HepG2 (cell line): ENCODE measurements around the gene RPL27A. TPM values are rescaled to one million over a fixed set of nuclear protein-coding genes. Genes with fewer than 3 reads are reported as not detected.

Experiments
- ATAC-seq: fragments of 200-7000 bp; cut with Tn5 transposase; 3 replicates; pipeline ENCODE4 v1.9.1; 2020; ENCODE audit warnings: mild to moderate bottlenecking, moderate library complexity
- BruUV-seq: library from RNA; stranded (reverse); fragments of 400-500 nt; replicated peaks from 2 replicates; lab custom pipeline; 2021; lab: Mats Ljungman, UMichigan
- CTCF ChIA-PET: fragments of 300-600 bp; formaldehyde crosslinking; extraction: SDS; loops from one replicate; lab custom pipeline; 2021; ENCODE audit warnings: low total read pairs, inconsistent platforms, low intra/inter-chr PET ratio; lab: Yijun Ruan, JAX
- POLR2A ChIA-PET: fragments of 350-600 bp; sonication (Branson Sonifier 250); formaldehyde crosslinking; loops from one replicate; lab custom pipeline; 2020; ENCODE audit warnings: antibody characterized with exemption, inconsistent platforms; lab: Yijun Ruan, JAX
- DNase-seq: peaks from one replicate; pipeline ENCODE4 v3.0.0-alpha.2; 2015; ENCODE audit warnings: low spot score
- FAIRE-seq: peaks from 3 replicates; lab custom pipeline; 2011; peaks lifted over from hg19 to GRCh38; lab: Jason Lieb, UNC
- H2AFZ ChIP-seq: one replicate; pipeline ENCODE4 v1.6.1; 2011; ENCODE audit warnings: low read length, inconsistent platforms
- H3K27ac ChIP-seq: fragments of 300-600 bp; 3 replicates; pipeline ENCODE4 v1.8.0; 2011; ENCODE audit warnings: mixed run types, mild to moderate bottlenecking, mixed read lengths, low read length, inconsistent platforms; ENCODE audit not compliant: insufficient read depth; ENCODE audit errors: extremely low read length
- H3K27me3 ChIP-seq, 2 experiments: fragments of 200-600 bp in 1 of 2; 2 replicates in 1 of 2; 3 replicates in 1 of 2; pipeline versions ENCODE4 v1.6.0 to v1.8.0; 2011; ENCODE audit warnings: low read length in 2 of 2, mild to moderate bottlenecking in 2 of 2, moderate library complexity in 2 of 2, inconsistent platforms in 1 of 2; ENCODE audit not compliant: insufficient read depth in 2 of 2, control insufficient read depth in 1 of 2
- H3K36me3 ChIP-seq, 2 experiments: fragments of 200-600 bp in 1 of 2; replicated peaks in 1 of 2; 2 replicates in 1 of 2; 3 replicates in 1 of 2; pipeline versions ENCODE4 v1.5.1 to v1.8.0; 2011; ENCODE audit warnings: low read length in 2 of 2, inconsistent platforms in 1 of 2; ENCODE audit not compliant: insufficient read depth in 2 of 2, control insufficient read depth in 1 of 2
- H3K4me1 ChIP-seq: 2 replicates; pipeline ENCODE4 v1.5.1; 2012; ENCODE audit warnings: low read length, inconsistent platforms; ENCODE audit not compliant: insufficient read depth
- H3K4me2 ChIP-seq: 2 replicates; pipeline ENCODE4 v1.6.0; 2011; ENCODE audit warnings: low read depth, low read length, inconsistent platforms
- H3K4me3 ChIP-seq, 3 experiments: fragments of 200-600 bp in 1 of 3; sonication (generic), shearing (Covaris generic) in 1 of 3; replicated peaks in 1 of 3; 2 replicates each; pipeline ENCODE4 v1.5.1; 2011 to 2016; ENCODE audit warnings: low read length in 3 of 3, inconsistent platforms in 2 of 3, low read depth in 2 of 3, mild to moderate bottlenecking in 2 of 3, control low read depth in 1 of 3, mixed read lengths in 1 of 3; ENCODE audit not compliant: insufficient read depth in 1 of 3
- H3K79me2 ChIP-seq: one replicate; pipeline ENCODE4 v1.6.1; 2011; ENCODE audit warnings: low read length, inconsistent platforms; ENCODE audit not compliant: insufficient read depth
- H3K9ac ChIP-seq: 2 replicates; pipeline ENCODE4 v1.6.0; 2011; ENCODE audit warnings: mild to moderate bottlenecking, low read depth, low read length, inconsistent platforms; ENCODE audit not compliant: insufficient read depth
- H3K9me3 ChIP-seq: 2 replicates; pipeline ENCODE4 v1.5.1; 2012; ENCODE audit warnings: mild to moderate bottlenecking, low read length
- H4K20me1 ChIP-seq: 2 replicates; pipeline ENCODE4 v1.6.0; 2011; ENCODE audit warnings: inconsistent platforms, mild to moderate bottlenecking, low read length, moderate library complexity; ENCODE audit not compliant: insufficient read depth
- MATR3 ChIP-seq: sonication (generic); formaldehyde crosslinking; IDR thresholded peaks from 2 replicates; pipeline ENCODE4 v1.4.0; 2020; ENCODE audit warnings: missing genetic modification reagents
- MYNN ChIP-seq: sonication (generic); formaldehyde crosslinking; IDR thresholded peaks from 2 replicates; pipeline ENCODE4 v1.4.0; 2020; ENCODE audit warnings: mild to moderate bottlenecking, low read depth, missing genetic modification reagents
- NKX3-1 ChIP-seq: sonication (generic); formaldehyde crosslinking; IDR thresholded peaks from 2 replicates; pipeline ENCODE4 v1.5.0; 2020; ENCODE audit warnings: missing genetic modification reagents
- XBP1 ChIP-seq: sonication (generic); formaldehyde crosslinking; IDR thresholded peaks from 2 replicates; pipeline ENCODE4 v1.5.0; 2020; ENCODE audit warnings: missing genetic modification reagents
- ZNF143 ChIP-seq: sonication (generic); formaldehyde crosslinking; IDR thresholded peaks from 2 replicates; pipeline ENCODE4 v1.4.0; 2020; ENCODE audit warnings: missing genetic modification reagents
- ZNF263 ChIP-seq: sonication (generic); formaldehyde crosslinking; IDR thresholded peaks from 2 replicates; pipeline ENCODE4 v1.4.0; 2020; ENCODE audit warnings: missing genetic modification reagents
- ZNF792 ChIP-seq: IDR thresholded peaks from 2 replicates; pipeline ENCODE4 v1.6.1; 2016
- WGBS: methylation state at CpG from one replicate; pipeline ENCODE4 v1.1.6; 2017; ENCODE audit warnings: low lambda C conversion rate; 5-methylcytosine and 5-hydroxymethylcytosine counted together
- in situ Hi-C: cut with HindIII; loops from 2 replicates; pipeline ENCODE4 v1.10.0; 2017; ENCODE audit warnings: low pct_unique_long_range_greater_than_20kb; ENCODE audit not compliant: extremely low pct_ligation_motif_present
- intact Hi-C: fragments of 100-400 bp; cut with micrococcal nuclease; formaldehyde crosslinking; loops from one replicate; pipeline ENCODE4 v1.10.0; 2022; ENCODE audit not compliant: unreplicated experiment
- polyA plus RNA-seq, 8 experiments: library from polyadenylated mRNA; depleted of rRNA in 3 of 8; stranded (reverse) in 7 of 8; unstranded in 1 of 8; fragments of >200 nt; fragmentation: Illumina TruSeq in 4 of 8; extraction: Trizol in 4 of 8; gene quantifications; 2 replicates each; pipeline versions ENCODE4 v1.2.1 to v1.2.3, GENCODE V29; 2011 to 2016; ENCODE audit warnings: low read depth in 4 of 8, missing spikeins in 1 of 8, mixed read lengths in 1 of 8; ENCODE audit not compliant: insufficient read depth in 1 of 8
- total RNA-seq, 5 experiments: library from RNA; depleted of rRNA; stranded (reverse); fragments of >200 nt; fragmentation: Illumina TruSeq; extraction: Trizol; gene quantifications; 2 replicates each; pipeline ENCODE4 v1.2.3, GENCODE V29; 2016; ENCODE audit warnings: low read depth in 1 of 5
- TF ChIP-seq, protein P1 (sequence below): sonication (generic); formaldehyde crosslinking; IDR thresholded peaks from 2 replicates; pipeline ENCODE4 v1.9.0; 2021; ENCODE audit warnings: missing genetic modification reagents, mild to moderate bottlenecking, borderline replicate concordance

Gene RPL27A
- total and polyA plus RNA-seq, 2 of the 13 experiments (the other 11 are each of a cell fraction or from before 2014, with no cell fraction given) = 1,531 to 2,153 TPM

DNA sequence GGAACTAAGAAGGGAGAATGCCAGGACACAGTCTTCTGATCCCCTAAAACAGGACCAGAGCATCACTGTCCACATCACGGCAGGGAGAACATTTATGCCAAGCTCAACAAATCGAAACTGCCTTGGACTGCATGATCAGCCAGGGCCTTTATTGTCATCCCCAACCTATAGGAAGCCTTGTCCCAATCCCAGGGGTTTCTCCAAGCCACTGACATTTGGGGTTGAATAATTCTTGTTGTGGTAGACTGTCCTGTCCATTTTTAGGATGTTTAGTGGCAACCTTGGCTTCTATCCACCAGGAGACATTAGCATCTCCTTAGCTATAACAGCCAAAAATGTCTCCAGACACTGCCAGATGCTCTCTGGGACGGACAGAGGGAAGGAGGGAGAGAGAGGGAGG, 37.1 kb downstream of the RPL27A start (continued):
- TF ChIP-seq, protein P1, sequence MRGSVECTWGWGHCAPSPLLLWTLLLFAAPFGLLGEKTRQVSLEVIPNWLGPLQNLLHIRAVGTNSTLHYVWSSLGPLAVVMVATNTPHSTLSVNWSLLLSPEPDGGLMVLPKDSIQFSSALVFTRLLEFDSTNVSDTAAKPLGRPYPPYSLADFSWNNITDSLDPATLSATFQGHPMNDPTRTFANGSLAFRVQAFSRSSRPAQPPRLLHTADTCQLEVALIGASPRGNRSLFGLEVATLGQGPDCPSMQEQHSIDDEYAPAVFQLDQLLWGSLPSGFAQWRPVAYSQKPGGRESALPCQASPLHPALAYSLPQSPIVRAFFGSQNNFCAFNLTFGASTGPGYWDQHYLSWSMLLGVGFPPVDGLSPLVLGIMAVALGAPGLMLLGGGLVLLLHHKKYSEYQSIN (CRISPR knock-in tag) = no peak
- TF ChIP-seq, all 625 proteins: peak for 0

DNA sequence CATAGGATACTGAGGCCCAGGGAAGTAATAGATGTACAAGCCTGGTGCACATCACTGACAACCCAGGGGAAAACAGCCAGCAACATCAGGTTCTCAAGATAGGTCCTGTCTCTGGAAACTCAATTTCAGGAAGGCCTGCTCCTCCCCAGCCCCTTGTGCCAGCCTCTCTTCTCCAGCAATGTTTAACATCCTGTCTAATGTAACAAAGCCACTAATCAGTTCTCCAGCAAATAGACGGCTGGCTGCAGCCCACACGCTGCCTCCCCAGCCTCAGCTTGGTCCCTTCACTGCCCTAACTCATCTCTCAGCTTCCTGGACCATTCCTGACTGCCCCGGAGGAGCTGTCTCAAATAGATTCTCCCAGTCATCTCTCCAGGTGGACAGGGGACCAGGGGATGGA, 37.8 kb downstream of the RPL27A start:
- Histone ChIP-seq H4K20me1 (no peaks in the 10 kb centered on the region), H3K4me1 (peaks cover 76% of the 10 kb centered on the region), H3K36me3 (no peaks in the 10 kb centered on the region), H3K27ac (no peak overlapping the region), H3K4me3 (no peak overlapping the region), H3K27me3 (no peaks in the 10 kb centered on the region), H3K79me2 (no peaks in the 10 kb centered on the region), H2AFZ (no peak overlapping the region), H3K9me3 (no peaks in the 10 kb centered on the region), H3K4me2 (no peak overlapping the region), H3K9ac (no peak overlapping the region)
- CTCF ChIA-PET = no interaction called here
- intact Hi-C loops = loop anchor here (2.0 kb wide), 1 partner anchor 20 kb away; no protein-coding TSS in a partner anchor
- WGBS = 53% methylated on average over 3 of the region's 3 CpGs
- FAIRE-seq (no peak), DNase-seq (no peak), ATAC-seq (no peak)
- BruUV-seq = no TSS peak
- TF ChIP-seq MATR3 (CRISPR knock-in tag) (no peak), ZNF792 (0 out of 2 replicates have a peak, but pooled peaks have one; percentile 24)
- POLR2A ChIA-PET = interaction anchor here (1.5 to 2.6 kb wide), 2 partner anchors 21 to 38 kb away, joined by 9 read pairs; partner anchors contain the start of genes RPL27A and TRIM66
- in situ Hi-C loops = no loop called here

DNA sequence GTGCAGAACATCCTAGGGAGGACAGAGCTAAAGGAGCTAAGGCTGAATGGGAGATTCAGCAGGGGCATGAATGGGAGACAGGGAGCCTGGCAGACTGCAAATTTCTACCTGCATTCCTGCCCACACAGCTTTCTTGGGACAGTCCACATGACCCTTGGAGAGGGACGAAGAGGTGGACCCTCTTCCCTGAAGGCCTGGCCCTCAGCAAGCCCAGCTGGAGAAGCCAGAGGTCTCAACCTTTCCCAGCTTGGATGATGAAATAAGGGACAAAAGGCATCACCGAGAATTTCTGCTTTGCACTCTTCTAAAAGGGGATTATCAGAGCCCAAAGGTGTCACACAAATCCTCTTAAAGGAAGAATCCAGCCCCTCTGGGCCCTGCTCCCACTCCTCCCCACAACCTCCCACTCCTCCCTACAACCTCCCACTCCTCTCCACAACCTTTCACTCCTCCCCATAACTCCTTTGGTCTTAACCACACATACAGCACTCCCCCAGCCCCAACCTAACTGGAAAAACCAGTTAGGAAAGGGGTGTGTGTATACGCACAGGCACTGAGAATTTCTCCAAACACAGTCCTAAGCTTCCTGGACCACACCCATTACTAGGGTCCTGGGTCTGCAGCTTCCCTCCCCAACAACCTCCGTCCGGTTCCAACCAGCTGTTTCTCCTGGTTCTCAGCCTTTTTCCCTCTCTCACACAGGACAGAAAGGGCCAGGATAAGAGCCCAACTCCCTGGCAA, 38.4 kb downstream of the RPL27A start:
- peak; percentile 85 for TF ChIP-seq ZNF263 (CRISPR knock-in tag)
- no peak for TF ChIP-seq NKX3-1
- no peak for TF ChIP-seq ZNF143 (CRISPR knock-in tag)
- TF ChIP-seq XBP1 (CRISPR knock-in tag) = no peak
- TF ChIP-seq MYNN = no peak
- no peak overlapping the region for H3K4me3 ChIP-seq
- no peaks in the 10 kb centered on the region for H4K20me1 ChIP-seq
- no peak for DNase-seq
- H3K27me3 ChIP-seq = no peaks in the 10 kb centered on the region
- POLR2A ChIA-PET = interaction anchor here (0.5 to 2.6 kb wide), 3 partner anchors 22 to 89 kb away, joined by 3 to 9 read pairs (median 9); partner anchors contain the start of genes RPL27A and TRIM66
- no peaks in the 10 kb centered on the region for H3K36me3 ChIP-seq
- intact Hi-C loops = loop anchor here (2.0 kb wide), 1 partner anchor 20 kb away; no protein-coding TSS in a partner anchor
- H3K9me3 ChIP-seq = no peaks in the 10 kb centered on the region
- no peak overlapping the region for H3K27ac ChIP-seq
- no peaks in the 10 kb centered on the region for H3K79me2 ChIP-seq
- H3K9ac ChIP-seq = no peak overlapping the region
- no peak for ATAC-seq
- in situ Hi-C loops = no loop called here
- H2AFZ ChIP-seq = no peak overlapping the region
- CTCF ChIA-PET = no interaction called here
- H3K4me2 ChIP-seq = no peak overlapping the region
- peaks cover 70% of the 10 kb centered on the region for H3K4me1 ChIP-seq
- 74% methylated on average over 4 of the region's 5 CpGs for WGBS
- BruUV-seq = no TSS peak
- FAIRE-seq = no peak
